H1 (cell line): ENCODE results near the gene CDH12. TPM values are rescaled to one million over a fixed set of nuclear protein-coding genes. Genes with fewer than 3 reads are reported as not detected.

ENCODE experiments used
- BCL11A ChIP-seq, 2 experiments: IDR thresholded peaks; one replicate each; pipeline ENCODE4 v1.6.1; 2011; ENCODE audit warnings: low read depth in 2 of 2, low read length in 2 of 2, mild to moderate bottlenecking in 2 of 2
- CBX8 ChIP-seq: fragments of 300-800, 300-1000 bp; sonication (generic); IDR thresholded peaks from 2 replicates; pipeline ENCODE4 v1.7.1; 2016; ENCODE audit warnings: low read depth, low read length, borderline replicate concordance
- HDAC6 ChIP-seq: IDR thresholded peaks from one replicate; pipeline ENCODE4 v1.7.1; 2012; ENCODE audit warnings: low read depth, mild to moderate bottlenecking, inconsistent platforms, low read length, moderate library complexity
- RXRA ChIP-seq: IDR thresholded peaks from 2 replicates; pipeline ENCODE4 v1.6.1; 2011; ENCODE audit warnings: low read depth, mild to moderate bottlenecking, low read length, moderate library complexity; ENCODE audit not compliant: insufficient read depth
- SP1 ChIP-seq: IDR thresholded peaks from 2 replicates; pipeline ENCODE4 v1.6.1; 2011; ENCODE audit warnings: low read depth, low read length
- TEAD4 ChIP-seq: IDR thresholded peaks from 2 replicates; pipeline ENCODE4 v1.6.1; 2012; ENCODE audit warnings: low read depth, low read length, inconsistent platforms, mixed read lengths
- YY1 ChIP-seq: IDR thresholded peaks from 2 replicates; pipeline ENCODE4 v1.6.1; 2011; ENCODE audit warnings: low read depth, mild to moderate bottlenecking, low read length
- polyA plus RNA-seq, 7 experiments: library from polyadenylated mRNA; depleted of rRNA in 3 of 7; stranded (reverse) in 5 of 7; unstranded in 2 of 7; fragments of >200 nt in 5 of 7; fragments of 200-250 nt in 2 of 7; gene quantifications; 1 replicate in 5 of 7; 2 replicates in 1 of 7; 4 replicates in 1 of 7; pipeline versions ENCODE4 v1.2.1 to v1.2.3, GENCODE V29; 2011 to 2013; ENCODE audit warnings: missing spikeins in 2 of 7, mixed read lengths in 2 of 7
- total RNA-seq: library from RNA; stranded (reverse); fragmentation: NEBNext Ultra II Directional; extraction: Animal tissue kit (Norgen Biotek cat#: 25700); gene quantifications from 2 replicates; pipeline ENCODE4 v1.2.1, GENCODE V29; 2021
- TF ChIP-seq, protein P1 (sequence below): IDR thresholded peaks from 2 replicates; pipeline ENCODE4 v1.6.1; 2012; ENCODE audit warnings: low read length, inconsistent platforms

The CDH12 gene
- total and polyA plus RNA-seq, 2 of the 8 experiments (the other 6 are each of a cell fraction or from before 2014, with no cell fraction given), result 0.03 TPM; not detected in 1

DNA sequence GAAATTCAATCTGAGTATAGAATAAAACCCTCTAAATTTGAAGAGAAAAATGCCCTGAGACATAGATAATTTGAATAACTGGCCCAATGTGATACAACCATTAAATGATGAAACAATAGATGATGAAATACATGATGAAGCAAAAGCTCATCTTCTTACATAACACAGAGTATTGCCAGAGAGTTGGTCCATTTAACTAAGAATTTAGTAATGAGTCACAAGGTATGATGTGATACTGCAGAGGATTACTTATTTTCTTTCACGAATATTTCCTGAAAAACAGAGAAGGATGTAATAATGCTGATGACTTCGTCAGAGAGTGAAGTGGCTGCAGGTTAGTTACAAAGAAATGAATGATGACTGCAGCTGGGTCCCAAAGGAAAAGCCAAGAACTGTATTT lies 379.3 kb downstream of the CDH12 start (continued):
- no peak for TF ChIP-seq BCL11A (IDR thresholded peaks at IDR 0.05; ENCODE audit: low read depth in 2 of 2, low read length in 2 of 2)
- TF ChIP-seq TEAD4, result no peak
- TF ChIP-seq CBX8, result no peak
- no peak for TF ChIP-seq SP1
- no peak for TF ChIP-seq HDAC6
- no peak for TF ChIP-seq RXRA
- TF ChIP-seq YY1, result no peak
- TF ChIP-seq, protein P1, sequence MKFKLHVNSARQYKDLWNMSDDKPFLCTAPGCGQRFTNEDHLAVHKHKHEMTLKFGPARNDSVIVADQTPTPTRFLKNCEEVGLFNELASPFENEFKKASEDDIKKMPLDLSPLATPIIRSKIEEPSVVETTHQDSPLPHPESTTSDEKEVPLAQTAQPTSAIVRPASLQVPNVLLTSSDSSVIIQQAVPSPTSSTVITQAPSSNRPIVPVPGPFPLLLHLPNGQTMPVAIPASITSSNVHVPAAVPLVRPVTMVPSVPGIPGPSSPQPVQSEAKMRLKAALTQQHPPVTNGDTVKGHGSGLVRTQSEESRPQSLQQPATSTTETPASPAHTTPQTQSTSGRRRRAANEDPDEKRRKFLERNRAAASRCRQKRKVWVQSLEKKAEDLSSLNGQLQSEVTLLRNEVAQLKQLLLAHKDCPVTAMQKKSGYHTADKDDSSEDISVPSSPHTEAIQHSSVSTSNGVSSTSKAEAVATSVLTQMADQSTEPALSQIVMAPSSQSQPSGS, result no peak
